Ovary (tissue), 3 donors: Measurements from ENCODE around the gene LRRC61.

ENCODE experiments used
- EP300 ChIP-seq: sonication (generic); formaldehyde crosslinking; IDR thresholded peaks from one replicate; pipeline ENCODE4 v1.6.1; 2017; ENCODE audit warnings: antibody characterized with exemption
- TF ChIP-seq, protein P1 (sequence below), 3 donors: fragments of 450-650 bp in 2 of 3; fragments of 200-600 bp in 1 of 3; IDR thresholded peaks; one replicate each; pipeline versions ENCODE4 v1.5.1 to v1.8.0; 2016 to 2022; ENCODE audit warnings: antibody characterized with exemption in 3 of 3, mild to moderate bottlenecking in 1 of 3
- donor health status: DM: no; HTN: no; CAD: no.

DNA sequence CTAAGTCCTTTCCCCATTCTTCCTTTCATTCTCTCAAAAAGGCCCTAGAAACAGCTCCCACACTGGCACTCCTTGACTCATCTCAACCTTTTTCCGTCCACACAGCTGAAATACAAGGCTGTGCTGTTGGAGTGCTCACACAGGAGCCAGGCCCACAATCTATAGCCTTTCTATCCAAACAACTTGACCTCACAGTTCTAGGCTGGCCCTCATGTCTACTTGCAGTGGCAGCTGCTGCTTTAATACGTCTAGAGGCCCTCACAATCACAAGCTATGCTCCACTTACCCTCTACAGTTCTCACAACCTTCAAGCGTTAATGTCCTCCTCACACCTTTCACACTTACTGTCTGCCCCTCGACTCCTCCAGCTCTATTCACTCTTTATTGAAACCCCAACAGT lies 12.0 kb upstream of the LRRC61 start:
- TF ChIP-seq, protein P1, sequence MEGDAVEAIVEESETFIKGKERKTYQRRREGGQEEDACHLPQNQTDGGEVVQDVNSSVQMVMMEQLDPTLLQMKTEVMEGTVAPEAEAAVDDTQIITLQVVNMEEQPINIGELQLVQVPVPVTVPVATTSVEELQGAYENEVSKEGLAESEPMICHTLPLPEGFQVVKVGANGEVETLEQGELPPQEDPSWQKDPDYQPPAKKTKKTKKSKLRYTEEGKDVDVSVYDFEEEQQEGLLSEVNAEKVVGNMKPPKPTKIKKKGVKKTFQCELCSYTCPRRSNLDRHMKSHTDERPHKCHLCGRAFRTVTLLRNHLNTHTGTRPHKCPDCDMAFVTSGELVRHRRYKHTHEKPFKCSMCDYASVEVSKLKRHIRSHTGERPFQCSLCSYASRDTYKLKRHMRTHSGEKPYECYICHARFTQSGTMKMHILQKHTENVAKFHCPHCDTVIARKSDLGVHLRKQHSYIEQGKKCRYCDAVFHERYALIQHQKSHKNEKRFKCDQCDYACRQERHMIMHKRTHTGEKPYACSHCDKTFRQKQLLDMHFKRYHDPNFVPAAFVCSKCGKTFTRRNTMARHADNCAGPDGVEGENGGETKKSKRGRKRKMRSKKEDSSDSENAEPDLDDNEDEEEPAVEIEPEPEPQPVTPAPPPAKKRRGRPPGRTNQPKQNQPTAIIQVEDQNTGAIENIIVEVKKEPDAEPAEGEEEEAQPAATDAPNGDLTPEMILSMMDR (IDR thresholded peaks at IDR 0.05): no peak
- TF ChIP-seq EP300: no peak
